H1 (cell line): ENCODE results near the gene GGA1. TPM values are rescaled to one million over a fixed set of nuclear protein-coding genes. Genes with fewer than 3 reads are reported as not detected.

Experiments used
- CTCF ChIA-PET: fragments of 300-600 bp; sonication (Branson Sonifier 250); formaldehyde crosslinking; loops from one replicate; lab custom pipeline; 2021; ENCODE audit not compliant: partially characterized antibody; lab: Charles Lee
- POLR2A ChIA-PET: fragments of 300-600 bp; sonication (Branson Sonifier 250); formaldehyde crosslinking; loops from one replicate; lab custom pipeline; 2021; ENCODE audit warnings: inconsistent platforms; ENCODE audit not compliant: partially characterized antibody; lab: Charles Lee
- DNase-seq, 2 experiments: peaks; one replicate each; pipeline versions ENCODE4 v3.0.0 to v3.0.0-alpha.2; 2010 to 2022; ENCODE audit warnings: low spot score in 2 of 2, low read depth in 1 of 2, mixed read lengths in 1 of 2
- FAIRE-seq: peaks from 2 replicates; lab custom pipeline; 2011; peaks lifted over from hg19 to GRCh38; lab: Jason Lieb, UNC
- H2AFZ ChIP-seq: 2 replicates; pipeline ENCODE4 v1.8.1; 2012; ENCODE audit warnings: low read length, inconsistent platforms
- H2AK5ac ChIP-seq: 2 replicates; pipeline ENCODE4 v1.6.1; 2013; ENCODE audit warnings: low read depth, low read length
- H2BK120ac ChIP-seq: replicated peaks from 2 replicates; pipeline ENCODE3; 2013; ENCODE audit warnings: low read depth, low read length, inconsistent platforms
- H2BK12ac ChIP-seq: 2 replicates; pipeline ENCODE4 v1.6.1; 2013; ENCODE audit warnings: low read depth, low read length
- H2BK15ac ChIP-seq: 2 replicates; pipeline ENCODE4 v1.6.1; 2013; ENCODE audit warnings: low read length
- H2BK20ac ChIP-seq: 2 replicates; pipeline ENCODE4 v1.6.1; 2013; ENCODE audit warnings: low read length
- H2BK5ac ChIP-seq: 2 replicates; pipeline ENCODE4 v1.6.1; 2013; ENCODE audit warnings: low read depth, low read length
- H3K14ac ChIP-seq: 2 replicates; pipeline ENCODE4 v1.6.1; 2013; ENCODE audit warnings: inconsistent platforms; ENCODE audit not compliant: insufficient read length
- H3K18ac ChIP-seq: 2 replicates; pipeline ENCODE4 v1.6.1; 2013; ENCODE audit warnings: low read length; ENCODE audit errors: extremely low read depth
- H3K23ac ChIP-seq: 2 replicates; pipeline ENCODE4 v1.6.1; 2013; ENCODE audit warnings: inconsistent platforms; ENCODE audit not compliant: insufficient read length
- H3K23me2 ChIP-seq: 2 replicates; pipeline ENCODE4 v1.6.1; 2013; ENCODE audit warnings: low read depth, low read length
- H3K27ac ChIP-seq: 2 replicates; pipeline ENCODE4 v1.6.1; 2011; ENCODE audit warnings: low read depth, low read length, inconsistent platforms
- H3K27me3 ChIP-seq, 4 experiments: replicated peaks in 1 of 4; 1 replicate in 1 of 4; 2 replicates in 3 of 4; pipeline versions ENCODE4 v1.6.1 to v1.8.1; 2011 to 2013; ENCODE audit warnings: low read length in 3 of 4, mild to moderate bottlenecking in 3 of 4, inconsistent platforms in 2 of 4, mixed read lengths in 2 of 4, moderate library complexity in 1 of 4; ENCODE audit not compliant: control insufficient read depth in 3 of 4, insufficient read depth in 3 of 4; ENCODE audit errors: extremely low read depth in 1 of 4
- H3K36me3 ChIP-seq, 4 experiments: 2 replicates each; pipeline versions ENCODE4 v1.6.1 to v1.8.1; 2011 to 2013; ENCODE audit warnings: mild to moderate bottlenecking in 4 of 4, low read length in 3 of 4, moderate library complexity in 2 of 4, control low read depth in 1 of 4, inconsistent platforms in 1 of 4; ENCODE audit not compliant: insufficient read depth in 4 of 4, control insufficient read depth in 2 of 4
- H3K4ac ChIP-seq: replicated peaks from 2 replicates; pipeline ENCODE3; 2013; ENCODE audit warnings: low read length, low read depth, mixed read lengths, inconsistent platforms; ENCODE audit not compliant: insufficient read length
- H3K4me1 ChIP-seq, 4 experiments: replicated peaks in 1 of 4; 1 replicate in 1 of 4; 2 replicates in 3 of 4; pipeline versions ENCODE4 v1.6.1 to v1.8.1; 2011 to 2013; ENCODE audit warnings: low read length in 3 of 4, inconsistent platforms in 2 of 4, mixed read lengths in 1 of 4; ENCODE audit not compliant: insufficient read depth in 4 of 4, control insufficient read depth in 3 of 4
- H3K4me2 ChIP-seq, 2 experiments: 2 replicates each; pipeline versions ENCODE4 v1.6.1 to v1.8.1; 2011 to 2013; ENCODE audit warnings: low read depth in 2 of 2, low read length in 2 of 2, control low read depth in 1 of 2, inconsistent platforms in 1 of 2, mild to moderate bottlenecking in 1 of 2; ENCODE audit not compliant: insufficient read depth in 1 of 2
- H3K4me3 ChIP-seq, 4 experiments: fragments of 200-600, 300-600 bp in 1 of 4; sonication (generic), shearing (Covaris generic), sonication (Bioruptor Twin) in 1 of 4; 2 replicates each; pipeline versions ENCODE4 v1.5.1 to v1.8.1; 2011 to 2016; ENCODE audit warnings: low read length in 4 of 4, low read depth in 3 of 4, control low read depth in 2 of 4, inconsistent platforms in 2 of 4, mild to moderate bottlenecking in 2 of 4, mixed read lengths in 1 of 4, moderate library complexity in 1 of 4; ENCODE audit not compliant: insufficient read depth in 2 of 4; ENCODE audit errors: extremely low read depth in 1 of 4
- H3K56ac ChIP-seq: replicated peaks from 2 replicates; pipeline ENCODE3; 2013; ENCODE audit warnings: low read depth, mild to moderate bottlenecking, mixed read lengths, low read length, inconsistent platforms; ENCODE audit not compliant: insufficient read length
- H3K79me1 ChIP-seq: 2 replicates; pipeline ENCODE4 v1.6.1; 2013; ENCODE audit warnings: low read depth, low read length, control low read depth
- H3K79me2 ChIP-seq, 2 experiments: 2 replicates each; pipeline versions ENCODE4 v1.6.1 to v1.8.1; 2012 to 2013; ENCODE audit warnings: low read length in 2 of 2, mild to moderate bottlenecking in 2 of 2, inconsistent platforms in 1 of 2; ENCODE audit not compliant: insufficient read depth in 2 of 2, control insufficient read depth in 1 of 2
- H3K9ac ChIP-seq, 4 experiments: replicated peaks in 1 of 4; 1 replicate in 1 of 4; 2 replicates in 3 of 4; pipeline versions ENCODE4 v1.6.1 to v1.8.1; 2011 to 2013; ENCODE audit warnings: low read depth in 3 of 4, low read length in 3 of 4, control low read depth in 2 of 4, mild to moderate bottlenecking in 2 of 4, moderate library complexity in 2 of 4, inconsistent platforms in 1 of 4; ENCODE audit errors: extremely low read depth in 1 of 4
- H3K9me3 ChIP-seq, 2 experiments: 2 replicates each; pipeline versions ENCODE4 v1.6.1 to v1.8.1; 2012 to 2013; ENCODE audit warnings: mild to moderate bottlenecking in 2 of 2, moderate library complexity in 2 of 2, control low read depth in 1 of 2, inconsistent platforms in 1 of 2, low read depth in 1 of 2, low read length in 1 of 2, mixed read lengths in 1 of 2; ENCODE audit not compliant: insufficient read depth in 2 of 2
- H4K20me1 ChIP-seq, 2 experiments: replicated peaks in 1 of 2; 2 replicates each; pipeline versions ENCODE3 to v1.8.1; 2011 to 2013; ENCODE audit warnings: inconsistent platforms in 2 of 2, low read length in 2 of 2, mild to moderate bottlenecking in 1 of 2; ENCODE audit not compliant: insufficient read depth in 2 of 2, control insufficient read depth in 1 of 2
- H4K5ac ChIP-seq: 2 replicates; pipeline ENCODE4 v1.6.1; 2013; ENCODE audit warnings: low read length, low read depth, mixed read lengths, inconsistent platforms; ENCODE audit not compliant: insufficient read length
- H4K8ac ChIP-seq: 2 replicates; pipeline ENCODE4 v1.8.0; 2013; ENCODE audit warnings: mild to moderate bottlenecking, moderate library complexity, low read length, inconsistent platforms; ENCODE audit not compliant: insufficient read depth; ENCODE audit errors: extremely low read depth
- H4K91ac ChIP-seq: replicated peaks from 2 replicates; pipeline ENCODE3; 2013; ENCODE audit warnings: low read length, mixed read lengths, inconsistent platforms; ENCODE audit not compliant: insufficient read length
- EZH2 ChIP-seq: fragments of 200-600 bp; sonication (generic); IDR thresholded peaks from 2 replicates; pipeline ENCODE4 v1.7.1; 2012; ENCODE audit warnings: low read depth, mild to moderate bottlenecking, moderate library complexity, low read length, inconsistent platforms; ENCODE audit not compliant: severe bottlenecking
- GABPA ChIP-seq: IDR thresholded peaks from 2 replicates; pipeline ENCODE4 v1.6.1; 2011; ENCODE audit warnings: mild to moderate bottlenecking, low read length, moderate library complexity, borderline replicate concordance; ENCODE audit not compliant: insufficient read depth
- KDM1A ChIP-seq: fragments of 200-600, 300-600 bp; sonication (generic); IDR thresholded peaks from 2 replicates; pipeline ENCODE4 v1.7.1; 2016; ENCODE audit warnings: mild to moderate bottlenecking, low read length, borderline replicate concordance
- RXRA ChIP-seq: IDR thresholded peaks from 2 replicates; pipeline ENCODE4 v1.6.1; 2011; ENCODE audit warnings: low read depth, mild to moderate bottlenecking, low read length, moderate library complexity; ENCODE audit not compliant: insufficient read depth
- SP4 ChIP-seq: IDR thresholded peaks from 2 replicates; pipeline ENCODE4 v1.6.1; 2012; ENCODE audit warnings: low read length, inconsistent platforms
- TBP ChIP-seq: IDR thresholded peaks from 2 replicates; pipeline ENCODE4 v1.6.1; 2011; ENCODE audit warnings: low read depth, low read length, improper control_type of control experiment
- WGBS, 2 experiments: shearing (Covaris generic) in 1 of 2; methylation state at CpG; one replicate each; pipeline versions ENCODE4 v1.1.6 to v1.1.7; 2013 to 2015; ENCODE audit warnings: low lambda C conversion rate in 2 of 2, mixed read lengths in 2 of 2, inconsistent platforms in 1 of 2, low coverage in 1 of 2, missing lambda C conversion rate in 1 of 2; ENCODE audit not compliant: insufficient replicate concordance in 2 of 2, insufficient coverage in 1 of 2, insufficient read length in 1 of 2; ENCODE audit errors: extremely low coverage in 1 of 2, missing lambda C conversion rate in 1 of 2; 5-methylcytosine and 5-hydroxymethylcytosine counted together
- polyA plus RNA-seq, 7 experiments: library from polyadenylated mRNA; depleted of rRNA in 3 of 7; stranded (reverse) in 5 of 7; unstranded in 2 of 7; fragments of >200 nt in 5 of 7; fragments of 200-250 nt in 2 of 7; gene quantifications; 1 replicate in 5 of 7; 2 replicates in 1 of 7; 4 replicates in 1 of 7; pipeline versions ENCODE4 v1.2.1 to v1.2.3, GENCODE V29; 2011 to 2013; ENCODE audit warnings: missing spikeins in 2 of 7, mixed read lengths in 2 of 7
- total RNA-seq: library from RNA; stranded (reverse); fragmentation: NEBNext Ultra II Directional; extraction: Animal tissue kit (Norgen Biotek cat#: 25700); gene quantifications from 2 replicates; pipeline ENCODE4 v1.2.1, GENCODE V29; 2021

GGA1 gene
- total and polyA plus RNA-seq, 2 of the 8 experiments (the other 6 are each of a cell fraction or from before 2014, with no cell fraction given): 49.3 to 57.2 TPM

DNA sequence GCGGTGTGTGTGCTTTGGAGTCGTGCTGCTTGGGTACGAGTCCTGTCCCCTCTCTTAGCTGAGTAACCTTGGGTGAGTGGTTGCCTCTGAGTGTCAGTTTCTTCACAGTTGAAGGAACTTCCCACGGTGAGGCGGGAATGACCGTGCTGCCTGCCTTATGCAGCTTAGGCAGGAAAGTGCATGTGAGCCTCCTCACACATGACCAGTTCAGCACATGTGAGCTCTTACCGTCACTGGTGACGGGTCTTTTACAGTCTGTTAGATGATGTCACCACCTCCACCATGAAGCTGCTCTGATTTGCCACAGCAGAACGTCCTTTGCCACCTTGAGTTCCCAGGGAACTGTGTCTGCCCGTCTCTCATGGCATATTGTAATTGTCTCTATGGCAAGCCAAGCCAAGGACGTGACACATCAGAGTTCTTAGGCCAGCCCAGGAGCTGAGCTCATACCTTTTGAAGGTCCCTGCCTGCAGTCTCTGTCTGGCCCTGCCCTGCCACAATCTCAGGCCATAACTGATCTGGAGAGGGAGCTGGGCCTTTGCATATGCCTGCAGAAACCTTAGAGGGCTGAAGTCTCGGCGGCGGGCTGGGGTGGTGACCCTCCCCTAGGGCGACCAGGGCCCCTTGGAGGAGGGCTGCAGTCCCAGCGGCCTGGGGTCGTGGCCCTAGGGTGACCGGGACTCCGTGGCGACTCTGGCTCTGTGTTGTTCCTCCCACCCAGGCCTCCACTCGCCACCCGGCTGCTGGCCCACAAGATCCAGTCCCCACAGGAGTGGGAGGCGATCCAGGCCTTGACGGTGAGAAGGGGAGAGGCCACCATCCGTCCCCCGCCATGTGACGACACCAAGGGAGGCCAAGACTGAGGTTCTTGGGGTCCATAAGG, 7.8 kb downstream of the GGA1 start:
- no peak overlapping the region for H3K56ac ChIP-seq
- H2BK5ac ChIP-seq: 0 out of 2 replicates have a peak overlapping the region, but pooled peaks have one; percentile 16
- H3K79me2 ChIP-seq: no peaks in the 10 kb centered on the region
- CTCF ChIA-PET: interaction anchor here (0.6 to 7.9 kb wide), 10 partner anchors 9 to 258 kb away, joined by 3 to 49 read pairs (median 4); no protein-coding TSS in a partner anchor
- FAIRE-seq: no peak
- no peak overlapping the region for H2AK5ac ChIP-seq
- H3K4me1 ChIP-seq: no peaks in the 10 kb centered on the region
- no peak overlapping the region for H3K4me3 ChIP-seq
- no peak overlapping the region for H4K91ac ChIP-seq
- no peak overlapping the region for H3K4ac ChIP-seq
- H2BK120ac ChIP-seq: no peak overlapping the region
- H3K23ac ChIP-seq: no peak overlapping the region
- H3K9ac ChIP-seq: no peak overlapping the region
- H3K27ac ChIP-seq: no peak overlapping the region
- H4K20me1 ChIP-seq: peaks cover 0 to 6% of the 10 kb centered on the region in 2 experiments
- DNase-seq: no peak
- POLR2A ChIA-PET: interaction anchor here (1.1 to 1.3 kb wide), 7 partner anchors 8 to 124 kb away, joined by 3 to 4 read pairs (median 3); partner anchors contain the start of genes GGA1 and NOL12
- H2BK15ac ChIP-seq: no peak overlapping the region
- no peak overlapping the region for H3K18ac ChIP-seq
- WGBS, 2 experiments: 97% methylated on average over 27 of the region's 27 CpGs; no CpG with 5 or more reads in 1 of the 2 experiments
- no peak overlapping the region for H3K14ac ChIP-seq
- no peak overlapping the region for H2BK20ac ChIP-seq
- 0 out of 2 replicates have a peak overlapping the region, but pooled peaks have one; percentile 28 for H4K8ac ChIP-seq
- no peak for TF ChIP-seq SP4
- TF ChIP-seq RXRA: no peak
- no peak for TF ChIP-seq EZH2
- TF ChIP-seq TBP: no peak
- no peak for TF ChIP-seq GABPA
- TF ChIP-seq KDM1A: no peak
- TF ChIP-seq, all 59 proteins: peak for 0
- H3K9me3 ChIP-seq: no peaks in the 10 kb centered on the region
- no peak overlapping the region for H2AFZ ChIP-seq
- H3K36me3 ChIP-seq: peaks cover 14 to 33% (median 20%) of the 10 kb centered on the region in 4 experiments; a peak in 7 of 8 replicates
- no peaks in the 10 kb centered on the region for H3K23me2 ChIP-seq
- no peaks in the 10 kb centered on the region for H3K79me1 ChIP-seq
- H3K27me3 ChIP-seq: no peaks in the 10 kb centered on the region
- no peak overlapping the region for H3K4me2 ChIP-seq
- H4K5ac ChIP-seq: no peak overlapping the region
- H2BK12ac ChIP-seq: no peak overlapping the region
